GM12864 (cell line): Measurements from ENCODE around the gene ACMSD.

Source experiments
- DNase-seq: peaks from one replicate; pipeline ENCODE4 v3.0.0-alpha.2; 2011; ENCODE audit warnings: low read depth
- H3K4me3 ChIP-seq: 2 replicates; pipeline ENCODE4 v1.5.1; 2011; ENCODE audit warnings: mild to moderate bottlenecking, low read depth, low read length, control low read depth
- CTCF ChIP-seq: IDR thresholded peaks from 2 replicates; pipeline ENCODE4 v1.5.1; 2011; ENCODE audit warnings: low read depth, mild to moderate bottlenecking, moderate library complexity, low read length, control low read depth, inconsistent platforms; ENCODE audit errors: missing control alignments

The ACMSD gene

GRCh38 chr2:134882773-134883172 is 44.4 kb downstream of the ACMSD start:
- TF ChIP-seq CTCF, result no peak
- DNase-seq, result no peak

DNA sequence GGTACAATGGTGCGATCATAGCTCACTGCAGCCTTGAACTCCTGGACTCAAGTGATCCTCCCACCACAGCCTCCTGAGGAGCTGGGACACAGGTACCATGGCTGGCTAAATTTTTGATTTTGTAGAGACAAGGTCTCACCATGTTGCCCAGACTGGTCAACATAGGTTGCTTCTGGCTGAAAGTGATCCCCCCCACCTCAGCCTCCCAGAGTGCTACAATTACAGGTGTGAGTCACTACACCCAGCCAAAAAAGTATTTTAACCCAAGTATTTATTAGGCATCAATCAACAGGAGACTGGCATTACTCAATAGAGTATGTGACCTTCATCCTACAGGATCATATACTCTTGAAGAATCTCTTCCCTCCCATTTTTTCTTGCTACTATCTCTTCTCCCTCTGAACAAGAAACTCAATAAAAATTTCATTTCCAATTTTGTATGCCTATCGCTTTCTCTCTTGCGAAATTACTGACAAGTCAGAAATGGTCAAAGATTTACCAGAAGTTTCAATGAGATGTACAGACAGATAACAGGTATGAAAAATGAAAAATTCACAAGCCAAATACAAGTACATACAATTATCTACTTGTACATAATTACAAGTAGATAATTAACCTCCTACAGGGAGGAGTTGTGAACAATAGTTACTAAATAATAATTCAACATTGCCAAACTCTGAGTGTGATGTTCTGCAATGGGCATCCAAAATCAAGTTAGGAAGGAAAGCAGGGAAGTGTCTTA is 45.3 kb downstream of the ACMSD start:
- H3K4me3 ChIP-seq, result no peak overlapping the region
- no peak for DNase-seq
- TF ChIP-seq CTCF, result no peak

More at GRCh38 chr2:134882773-134883172, 44.4 kb downstream of the ACMSD start:
- no peak overlapping the region for H3K4me3 ChIP-seq

DNA sequence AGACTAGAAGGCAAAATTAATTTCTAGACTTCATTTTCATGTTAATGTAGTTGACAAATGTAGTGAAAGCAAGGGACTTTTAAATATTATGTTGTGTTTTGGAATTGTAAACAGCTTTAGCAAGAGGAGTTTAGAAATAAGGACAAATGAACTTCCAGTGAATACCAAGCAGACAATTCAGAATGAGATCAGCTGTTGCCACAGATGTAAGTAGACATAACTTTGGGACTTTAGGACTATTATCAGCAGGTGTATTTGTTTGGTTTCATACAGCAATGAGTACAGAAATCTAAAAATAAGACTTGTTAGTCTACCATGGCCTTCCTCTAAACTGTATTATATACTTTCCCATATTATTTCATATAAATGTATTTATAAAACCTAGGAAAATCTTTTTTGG is 46.0 kb downstream of the ACMSD start:
- no peak for TF ChIP-seq CTCF
- DNase-seq, result no peak
- no peak overlapping the region for H3K4me3 ChIP-seq

GRCh38 chr2:134892282-134893035 is 54.0 kb downstream of the ACMSD start:
- no peak for TF ChIP-seq CTCF
- H3K4me3 ChIP-seq, result no peak overlapping the region
- no peak for DNase-seq

DNA sequence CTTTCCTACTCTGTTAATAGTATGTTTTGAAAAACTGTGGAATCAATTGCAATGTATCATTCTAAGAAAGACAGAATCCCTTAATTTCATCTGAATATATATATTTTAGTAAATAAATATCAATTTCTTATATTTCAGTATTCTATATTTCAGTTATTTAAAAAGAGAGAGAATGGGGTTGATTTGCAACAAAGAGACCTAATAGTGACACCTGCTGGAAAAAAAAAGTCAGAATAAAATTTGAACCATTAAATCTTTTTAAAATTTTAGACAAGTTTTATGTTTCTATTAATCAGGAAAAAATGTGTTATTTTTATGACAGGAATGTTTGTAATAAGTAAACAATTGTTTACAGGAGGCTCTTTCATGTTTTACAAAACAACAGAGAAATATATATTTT is 59.5 kb downstream of the ACMSD start:
- no peak for TF ChIP-seq CTCF
- DNase-seq, result no peak
- H3K4me3 ChIP-seq, result no peak overlapping the region

- H3K4me3 ChIP-seq, result no peak overlapping the region
- TF ChIP-seq CTCF, result no peak
- DNase-seq, result no peak
Measured at GRCh38 chr2:134899204-134899603, 60.8 kb downstream of the ACMSD start.
